Neural cell (in vitro differentiated cells): ENCODE measurements around the gene TAF11L3.

ENCODE experiments used
- CTCF ChIP-seq: fragments of 450-650 bp; IDR thresholded peaks from 2 replicates; pipeline ENCODE4 v1.5.1; 2014; ENCODE audit warnings: antibody characterized with exemption, mild to moderate bottlenecking, moderate library complexity; ENCODE audit not compliant: poor library complexity, severe bottlenecking
- RAD21 ChIP-seq: fragments of 450-650 bp; conservative IDR thresholded peaks from 2 replicates; pipeline ENCODE4 v1.6.1; 2014; ENCODE audit warnings: antibody characterized with exemption, mild to moderate bottlenecking, moderate library complexity
- SMC3 ChIP-seq: fragments of 450-650 bp; conservative IDR thresholded peaks from 2 replicates; pipeline ENCODE4 v1.6.1; 2014; ENCODE audit warnings: antibody characterized with exemption, mild to moderate bottlenecking, moderate library complexity; ENCODE audit not compliant: poor library complexity
- TAF1 ChIP-seq: IDR thresholded peaks from 2 replicates; pipeline ENCODE4 v1.6.1; 2012; ENCODE audit warnings: low read depth

- TF ChIP-seq CTCF (no peak), TAF1 (no peak), RAD21 (no peak), SMC3 (no peak)
Observed at GRCh38 chr5:17497446-17497845, 20.7 kb upstream of the TAF11L3 start.
